HG03097 (cell line): ENCODE measurements around the gene M1AP.

ENCODE experiments used
- ATAC-seq: cut with Tn5 transposase; IDR thresholded peaks from one replicate; pipeline ENCODE4 v1.9.1; 2021; ENCODE audit not compliant: unreplicated experiment, low FRiP score

The M1AP gene, protein sequence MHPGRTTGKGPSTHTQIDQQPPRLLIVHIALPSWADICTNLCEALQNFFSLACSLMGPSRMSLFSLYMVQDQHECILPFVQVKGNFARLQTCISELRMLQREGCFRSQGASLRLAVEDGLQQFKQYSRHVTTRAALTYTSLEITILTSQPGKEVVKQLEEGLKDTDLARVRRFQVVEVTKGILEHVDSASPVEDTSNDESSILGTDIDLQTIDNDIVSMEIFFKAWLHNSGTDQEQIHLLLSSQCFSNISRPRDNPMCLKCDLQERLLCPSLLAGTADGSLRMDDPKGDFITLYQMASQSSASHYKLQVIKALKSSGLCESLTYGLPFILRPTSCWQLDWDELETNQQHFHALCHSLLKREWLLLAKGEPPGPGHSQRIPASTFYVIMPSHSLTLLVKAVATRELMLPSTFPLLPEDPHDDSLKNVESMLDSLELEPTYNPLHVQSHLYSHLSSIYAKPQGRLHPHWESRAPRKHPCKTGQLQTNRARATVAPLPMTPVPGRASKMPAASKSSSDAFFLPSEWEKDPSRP

DNA sequence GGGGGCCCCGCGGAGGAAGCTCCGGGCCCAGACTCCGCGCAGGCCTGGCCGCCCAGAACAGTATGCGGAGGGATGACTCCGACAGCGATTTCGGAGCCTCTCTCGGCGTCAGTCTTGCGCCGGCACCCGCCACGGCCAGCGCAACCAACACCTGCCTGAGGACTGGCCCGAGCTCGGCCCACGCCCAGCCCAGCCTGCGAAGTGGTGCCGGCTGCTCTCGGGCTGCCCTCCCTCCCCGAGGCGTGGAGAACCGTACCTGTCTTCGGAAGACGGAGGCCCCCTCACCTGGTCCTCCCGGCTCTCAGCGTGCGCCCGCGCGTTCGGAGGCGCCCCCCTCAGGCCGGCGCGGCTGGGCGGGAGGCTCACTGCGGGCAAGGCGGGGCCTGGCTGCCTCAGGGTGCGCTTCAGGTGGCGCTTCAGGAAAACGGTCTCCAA is at the start of gene M1AP:
M1AP (minus strand) TSS at position 322 of the 435 bp plus-strand sequence. CDS start 8,055 bp downstream, outside the sequence.
- ATAC-seq = no peak

DNA sequence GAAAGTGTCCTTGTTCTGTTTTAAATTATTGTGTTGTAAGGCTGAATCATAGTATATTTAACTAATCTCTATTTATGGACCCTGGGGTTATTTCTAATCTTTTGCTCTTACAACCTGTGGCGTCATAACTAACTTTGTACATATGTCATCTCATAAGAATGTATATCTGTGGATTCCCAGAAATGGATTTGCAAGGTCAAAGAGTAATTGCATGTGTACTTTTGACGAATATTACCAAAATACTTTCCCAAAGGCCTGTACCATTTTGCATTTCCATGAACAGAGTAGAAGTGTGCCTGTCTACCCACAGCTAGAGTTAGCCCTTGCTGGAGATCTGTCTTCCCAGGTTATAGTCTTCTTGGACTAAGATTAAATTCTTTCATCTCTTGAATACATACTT is 48.7 kb upstream of the M1AP start:
- no peak for ATAC-seq

DNA sequence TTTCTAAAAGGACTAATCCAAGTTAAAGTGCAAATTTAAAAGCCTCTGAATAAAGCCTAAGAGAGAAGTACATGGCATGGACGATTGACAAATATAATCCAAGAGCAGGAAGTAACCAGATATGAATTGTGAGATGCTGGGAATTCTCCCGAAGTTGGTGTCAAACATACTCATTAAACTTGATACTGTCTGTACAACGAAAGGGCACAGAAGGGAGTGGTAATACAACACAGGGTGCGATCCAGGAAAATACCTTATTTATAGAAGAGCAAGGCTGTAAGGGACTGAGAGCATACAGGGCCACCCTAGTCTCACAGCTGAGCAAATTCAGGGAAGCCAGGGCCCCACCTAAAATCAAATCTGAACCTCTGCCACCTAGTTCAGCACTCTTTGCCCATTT is 47.5 kb upstream of the M1AP start:
- no peak for ATAC-seq

DNA sequence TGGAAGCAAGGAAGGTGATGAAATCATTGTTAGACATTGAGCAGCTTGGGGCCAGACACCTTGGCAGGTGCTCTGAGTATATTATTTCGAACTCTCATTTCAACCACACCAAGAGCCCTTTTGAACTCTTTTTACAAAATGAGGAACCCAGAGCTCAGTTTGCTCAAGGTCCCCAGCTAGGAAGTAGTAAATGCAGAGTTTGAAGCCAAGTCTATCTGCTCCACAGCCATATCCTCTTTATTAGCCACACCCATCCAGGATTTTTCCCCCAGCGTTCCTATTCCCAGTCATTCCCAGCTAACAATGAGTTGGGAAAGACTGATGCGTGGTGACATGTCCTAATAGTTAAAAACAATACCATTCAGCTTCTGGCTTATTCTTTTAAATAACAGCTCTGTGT is 46.2 kb upstream of the M1AP start:
- ATAC-seq = no peak

DNA sequence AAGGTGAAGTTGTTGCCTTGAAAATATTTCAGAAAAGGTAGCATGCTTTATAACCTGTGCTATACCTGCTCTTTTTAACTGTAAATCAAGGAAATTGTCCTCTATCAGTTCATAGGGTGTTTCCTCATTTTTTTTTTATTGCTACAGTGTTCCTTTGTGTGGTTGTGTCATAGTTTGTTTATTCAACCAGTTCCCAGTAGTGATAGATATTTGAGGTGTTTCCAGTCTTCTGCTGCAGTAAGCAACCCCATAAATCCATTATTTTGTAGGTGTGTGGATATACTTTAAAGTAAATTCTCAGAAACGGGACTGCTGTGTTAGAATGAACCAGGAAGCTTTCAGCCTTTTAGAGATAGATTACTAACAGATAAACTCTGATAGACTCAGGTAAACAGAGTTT is 45.5 kb upstream of the M1AP start:
- ATAC-seq = no peak

DNA sequence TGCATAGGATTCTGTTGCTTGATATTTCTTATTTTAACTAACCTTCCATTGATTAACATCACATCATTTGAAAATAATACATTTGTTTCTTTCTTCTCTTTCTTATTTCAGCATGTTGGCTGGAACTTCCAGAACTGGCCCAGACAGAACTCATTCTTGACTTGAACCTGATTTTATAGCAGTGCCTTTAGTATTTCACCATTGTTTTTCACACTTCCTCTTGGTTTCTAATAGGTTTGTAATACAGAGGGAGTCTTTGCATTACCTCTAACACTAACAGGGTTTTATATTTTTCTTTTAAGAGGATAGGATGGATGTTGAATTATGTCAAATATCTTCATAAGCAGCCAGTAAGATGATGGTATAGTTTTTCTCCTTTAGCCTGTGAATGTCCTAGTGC is 45.1 kb upstream of the M1AP start:
- ATAC-seq = no peak

DNA sequence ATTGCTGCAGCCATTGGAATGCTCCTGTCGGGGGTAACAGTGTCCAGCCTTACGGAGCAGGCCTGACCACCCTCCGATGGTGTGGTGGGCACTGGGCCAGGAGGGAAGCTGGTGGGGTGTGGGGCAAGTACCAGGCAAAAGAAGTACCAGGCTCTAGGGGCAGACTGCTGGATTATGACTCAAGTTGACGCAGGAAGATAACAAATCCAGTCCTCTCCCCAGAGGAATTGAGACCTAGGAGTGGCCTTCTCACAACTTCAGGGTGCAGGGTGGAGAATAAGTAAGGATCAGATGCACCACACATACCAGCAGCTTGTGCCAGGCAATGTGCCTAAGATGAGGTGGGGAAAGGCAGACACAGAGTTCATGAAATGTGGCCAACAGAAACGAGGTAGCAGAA is 43.8 kb upstream of the M1AP start:
- no peak for ATAC-seq

DNA sequence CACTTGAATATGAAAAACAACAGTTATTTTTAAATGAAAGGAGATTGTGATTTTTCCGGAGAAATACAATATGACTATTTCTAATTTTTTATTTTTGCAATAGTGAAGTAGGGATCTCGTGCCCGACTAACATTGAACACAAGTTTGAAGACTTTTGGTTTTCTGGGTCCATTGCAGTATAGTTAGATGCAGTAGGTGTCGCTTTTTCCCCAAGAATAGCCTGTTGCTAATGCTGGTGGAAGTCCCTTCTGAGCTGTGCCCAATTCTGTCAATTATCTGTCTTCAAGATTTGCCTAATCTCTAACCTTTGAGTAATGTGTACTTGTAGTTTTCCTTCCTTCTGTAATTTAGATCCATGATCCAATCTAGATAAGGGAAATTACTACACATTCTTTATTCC is 42.4 kb upstream of the M1AP start:
- no peak for ATAC-seq

DNA sequence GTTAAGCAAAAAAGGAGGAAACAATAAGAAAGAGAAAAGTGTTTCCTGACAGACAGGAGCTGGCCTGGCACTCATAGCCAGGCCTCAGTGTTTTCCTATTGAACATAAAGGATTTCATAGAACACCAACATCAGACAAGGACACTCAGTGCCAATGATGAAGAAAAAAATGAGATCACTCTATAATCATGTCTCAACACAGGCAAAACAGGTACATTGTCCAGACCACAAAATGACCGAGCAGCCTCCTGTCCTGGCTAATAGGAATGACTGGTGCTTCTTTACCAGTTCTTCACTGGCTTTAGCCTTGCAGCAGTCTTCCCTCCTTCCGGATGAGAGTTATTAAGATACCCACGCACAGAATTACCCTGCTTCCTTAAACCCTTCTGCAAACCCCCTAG is 41.5 kb upstream of the M1AP start:
- ATAC-seq = no peak

DNA sequence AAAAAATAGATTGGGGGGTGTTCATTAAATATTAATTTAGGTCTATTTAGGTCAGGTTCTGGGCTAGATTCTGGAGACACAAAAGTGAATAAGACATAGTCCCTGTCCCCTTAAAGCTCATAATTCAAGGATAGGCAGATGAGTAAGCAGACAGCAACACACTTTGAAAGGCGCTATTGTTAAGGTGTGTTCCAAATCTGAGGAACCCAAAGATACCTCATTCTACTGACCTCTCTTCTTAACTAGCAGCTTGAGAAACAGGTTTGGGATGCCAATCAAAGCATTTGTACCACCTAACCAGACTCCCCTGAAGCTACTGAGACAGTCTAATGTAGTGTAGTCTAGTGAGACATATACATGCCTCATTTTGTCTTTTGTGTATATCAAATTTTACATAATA is 40.8 kb upstream of the M1AP start:
- ATAC-seq = no peak

DNA sequence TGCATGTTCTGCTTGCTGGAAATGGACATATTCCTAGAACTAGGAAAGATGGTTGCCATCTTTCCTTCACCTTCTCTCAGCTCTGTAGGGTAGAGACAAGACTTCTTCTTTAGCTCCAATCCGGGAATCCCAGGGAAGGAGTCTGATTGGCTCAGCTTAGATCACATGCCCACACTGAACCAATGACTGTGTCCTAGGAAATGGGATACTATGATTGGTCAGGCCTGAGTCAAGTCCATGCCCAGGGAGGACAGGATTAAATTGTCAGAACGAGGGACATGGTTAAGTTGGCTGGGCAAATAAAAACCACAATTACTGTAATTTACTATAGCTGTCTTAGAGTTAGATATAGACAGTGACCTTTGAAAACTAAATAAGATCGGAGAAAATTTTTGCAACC is 37.3 kb upstream of the M1AP start:
- ATAC-seq = no peak

DNA sequence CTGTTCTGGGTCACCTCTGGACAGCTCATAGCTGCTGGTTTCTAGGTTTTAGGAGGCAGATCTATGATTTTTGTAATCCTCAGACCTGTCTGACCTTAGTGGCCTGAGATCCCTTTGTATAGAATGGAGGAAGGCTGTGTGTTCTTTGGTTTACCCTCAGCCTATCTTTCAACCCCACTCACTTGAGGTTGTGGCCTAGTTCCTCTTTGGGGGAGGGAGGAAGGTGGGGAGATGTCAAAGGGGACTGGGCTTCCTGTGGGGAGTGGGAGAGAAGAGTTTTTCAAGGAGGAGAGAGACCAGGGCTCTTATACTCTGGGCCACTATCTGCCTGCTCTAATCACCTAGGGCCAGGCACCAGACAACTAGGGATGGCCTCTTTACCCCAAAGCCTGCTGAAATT is 34.4 kb upstream of the M1AP start:
- no peak for ATAC-seq

DNA sequence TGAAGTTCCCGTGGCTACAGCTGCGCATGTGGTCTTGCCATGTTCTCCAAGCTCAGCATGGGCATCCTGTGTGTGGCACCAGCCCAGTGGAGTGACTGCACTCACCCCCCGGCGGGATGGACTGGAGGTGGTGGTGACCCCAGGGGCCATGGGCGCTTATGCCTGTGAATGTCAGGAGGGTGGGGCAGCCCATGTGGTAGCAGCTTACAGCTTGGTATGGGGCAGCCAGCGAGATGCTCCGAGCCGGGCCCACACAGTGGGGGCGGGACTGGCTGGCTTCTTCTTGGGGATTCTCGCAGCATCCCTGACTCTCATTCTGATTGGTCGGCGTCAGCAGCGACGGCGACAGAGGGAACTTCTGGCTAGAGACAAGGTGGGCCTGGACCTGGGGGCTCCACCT is 31.5 kb upstream of the M1AP start:
- ATAC-seq = no peak

DNA sequence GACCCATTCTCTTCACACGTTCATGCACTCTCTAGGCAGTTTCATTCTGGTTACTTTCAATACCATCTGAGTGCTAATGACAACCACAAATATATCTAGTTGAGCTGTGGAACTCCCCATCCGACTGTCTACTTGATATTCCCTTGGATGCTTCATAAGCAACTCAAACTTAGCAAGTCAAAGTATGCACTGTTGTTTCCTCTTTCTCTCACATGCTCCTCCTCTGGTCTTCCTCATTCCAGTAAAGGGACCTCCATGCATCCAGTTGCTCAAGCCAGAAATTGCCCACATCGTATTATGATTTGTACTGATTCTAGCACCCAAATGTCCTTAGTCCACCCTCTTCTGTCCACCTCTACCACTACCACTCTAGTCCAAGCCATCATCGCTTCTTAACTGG is 28.2 kb upstream of the M1AP start:
- no peak for ATAC-seq

DNA sequence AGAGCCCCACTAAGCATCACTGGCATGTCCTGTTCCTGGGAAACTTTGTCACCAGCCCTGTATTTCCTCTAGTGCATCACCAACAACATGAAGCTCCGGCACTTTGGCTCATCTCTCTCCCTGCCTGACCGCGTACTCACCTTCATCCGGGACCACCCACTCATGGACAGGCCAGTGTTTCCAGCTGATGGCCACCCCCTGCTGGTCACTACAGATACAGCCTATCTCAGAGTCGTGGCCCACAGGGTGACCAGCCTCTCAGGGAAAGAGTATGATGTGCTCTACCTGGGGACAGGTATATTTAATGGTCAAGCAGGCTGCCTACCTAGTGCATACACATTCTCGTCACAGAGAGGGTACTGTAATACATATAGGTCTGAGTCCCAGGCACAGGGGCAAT is 27.0 kb upstream of the M1AP start:
- no peak for ATAC-seq

DNA sequence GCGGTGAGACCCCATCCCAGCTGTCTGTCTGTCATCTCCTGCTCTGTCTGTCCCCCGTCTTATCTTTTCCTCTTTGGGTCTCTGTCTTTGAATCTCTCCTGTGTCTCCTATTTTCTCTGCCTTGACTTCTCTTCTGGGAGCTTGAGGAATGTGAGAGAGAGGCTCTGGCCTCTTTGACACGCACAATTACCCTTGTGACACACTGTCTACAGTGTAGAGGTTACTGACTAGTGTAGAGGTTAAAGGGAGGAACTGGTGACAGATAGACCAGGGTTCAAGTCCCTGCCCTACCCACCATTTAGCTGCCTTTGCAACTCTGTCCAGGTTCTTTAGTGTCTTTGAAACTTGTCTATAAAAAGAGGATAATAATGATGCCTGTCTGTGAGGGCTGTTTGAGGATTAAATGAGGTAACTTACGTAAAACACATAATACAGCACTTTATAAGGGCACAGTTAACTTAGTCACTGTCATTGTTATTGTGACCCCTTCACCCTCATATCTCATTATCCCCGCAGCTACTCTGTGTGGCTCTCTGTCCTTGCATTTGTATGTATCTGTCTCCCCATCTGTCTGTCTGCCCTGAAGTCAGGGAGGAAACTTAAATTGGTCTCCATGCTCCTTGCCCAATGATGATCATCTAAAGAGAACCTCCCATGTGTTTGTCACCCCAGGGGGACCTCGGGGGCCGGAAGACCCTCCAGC is 25.8 kb upstream of the M1AP start:
- ATAC-seq = no peak

DNA sequence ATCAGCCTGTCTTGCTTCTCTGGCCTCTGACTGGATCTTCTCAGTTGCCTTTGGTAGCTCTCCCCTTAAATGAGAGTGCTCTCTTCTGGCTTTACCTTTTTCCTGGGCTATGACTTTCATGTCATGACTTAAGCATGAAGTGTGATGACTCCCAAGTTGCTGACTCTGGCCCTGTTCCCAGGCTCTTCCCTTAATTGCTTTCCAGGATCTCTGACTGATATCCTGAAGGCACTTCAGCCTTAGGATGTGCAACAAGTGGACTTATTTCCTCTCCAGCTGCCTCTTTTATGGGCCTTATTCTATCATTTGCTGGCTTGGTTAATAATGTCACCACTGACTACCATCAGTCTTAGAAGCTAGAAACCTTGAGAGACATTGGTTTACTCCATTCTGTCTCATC is 23.3 kb upstream of the M1AP start:
- no peak for ATAC-seq

DNA sequence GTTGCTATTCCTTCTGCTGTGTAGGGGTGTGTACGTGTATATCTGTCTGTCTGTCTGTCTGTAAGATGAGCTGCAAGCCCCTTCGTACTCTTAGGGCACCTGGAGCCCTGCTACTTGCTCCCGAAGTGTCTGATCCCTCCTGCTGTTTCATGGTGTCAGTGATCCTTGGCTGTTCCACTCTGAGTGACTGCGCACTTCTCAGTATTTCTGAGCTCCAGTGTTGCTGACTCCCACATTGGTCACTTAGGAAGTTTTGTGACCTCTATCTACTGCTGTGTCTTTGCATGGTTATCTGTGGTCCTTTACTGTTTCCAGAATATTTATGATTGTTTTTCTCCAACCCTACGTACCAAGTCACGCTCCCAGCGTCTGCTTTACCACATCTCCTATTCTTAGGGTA is 22.1 kb upstream of the M1AP start:
- no peak for ATAC-seq

DNA sequence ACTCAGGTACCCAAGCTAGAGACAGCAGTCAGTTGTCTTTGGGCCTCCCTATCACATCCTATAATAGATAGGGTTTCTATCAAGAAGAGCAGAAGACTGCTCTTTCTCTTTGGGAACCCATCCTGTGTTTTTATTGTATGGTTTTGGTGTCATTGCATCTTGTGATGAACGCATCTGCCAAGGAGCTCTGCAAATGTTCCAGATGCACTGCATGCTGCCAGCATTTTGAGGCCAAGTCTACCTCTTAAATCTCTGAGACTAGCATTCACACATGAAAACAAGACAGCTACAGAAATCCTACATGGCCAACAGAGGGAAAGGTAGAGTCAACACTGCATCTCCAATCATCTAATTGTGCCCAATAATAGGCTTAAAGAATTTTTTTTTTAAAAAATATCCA is 20.0 kb upstream of the M1AP start:
- ATAC-seq = no peak

DNA sequence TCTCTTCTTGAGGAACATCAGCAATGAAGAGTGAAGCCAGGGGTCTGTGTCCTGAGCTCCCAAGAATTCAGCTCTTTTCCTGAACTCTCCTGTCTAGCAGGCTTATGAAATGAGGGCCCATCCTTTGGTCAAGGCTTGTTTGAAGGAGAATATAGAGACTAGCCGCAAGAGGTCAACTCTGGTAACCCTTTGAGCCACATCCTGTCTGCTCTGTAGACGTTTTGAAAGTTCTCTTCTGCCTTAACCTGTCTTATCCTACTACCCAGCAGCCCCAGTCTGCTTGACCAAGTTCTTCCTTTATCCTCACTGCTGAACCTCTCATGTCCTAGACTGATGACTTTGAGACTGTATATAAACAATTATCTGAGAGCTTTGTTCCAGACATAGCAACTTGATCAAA is 11.3 kb upstream of the M1AP start:
- ATAC-seq = no peak

DNA sequence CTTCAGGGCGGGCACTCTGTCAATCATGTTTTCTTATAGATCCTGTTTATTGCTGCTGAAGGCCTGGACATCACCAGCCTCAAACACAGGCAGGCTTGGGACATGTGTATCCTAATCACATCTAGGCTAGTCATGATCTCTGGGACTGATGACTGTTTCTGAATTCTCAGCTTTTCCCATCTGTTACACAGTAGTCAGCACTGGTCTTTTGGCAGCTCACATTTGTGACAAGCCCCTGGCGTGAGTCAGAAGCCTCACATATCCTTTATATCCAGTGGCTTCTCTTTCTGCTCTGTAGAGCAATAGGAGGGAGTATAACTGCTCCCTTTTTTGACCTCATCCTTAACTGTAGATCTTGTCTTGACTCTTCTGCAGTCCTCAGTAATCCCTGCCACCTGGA is 10.4 kb upstream of the M1AP start:
- ATAC-seq = no peak

DNA sequence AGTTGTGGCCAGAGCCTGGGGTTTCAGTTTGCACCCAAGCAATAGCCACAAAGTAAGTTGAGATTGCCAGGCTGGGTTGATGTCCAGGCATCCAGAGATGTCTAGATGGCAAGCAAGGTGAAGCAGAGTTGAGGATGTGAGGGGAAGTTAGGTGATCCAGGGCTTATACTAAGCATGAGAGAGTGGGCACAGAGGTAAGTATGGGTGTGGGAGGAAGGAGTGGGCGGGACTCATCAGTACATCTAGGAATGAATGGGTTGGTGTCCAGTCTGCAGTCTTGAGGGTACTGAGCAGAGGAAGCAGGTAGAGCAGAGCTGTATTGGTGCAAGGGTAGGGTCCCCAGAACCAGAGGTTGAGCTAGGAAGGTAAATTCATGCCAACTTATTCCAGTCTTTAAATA is 7.4 kb upstream of the M1AP start:
- ATAC-seq = no peak
